ENCODE data around the gene TNN. TPM values are rescaled to one million over a fixed set of nuclear protein-coding genes. Genes with fewer than 3 reads are reported as not detected.

TNN gene
- total and polyA plus RNA-seq, 8 donors: 0.38 to 2.5 (median 1.9) TPM; not detected in 1

- Histone ChIP-seq H3K4me1 (peaks cover 0 to 14% of the 10 kb centered on the region in 2 donors), H3K36me3 (peaks cover 0 to 28% of the 10 kb centered on the region in 2 donors), H3K9me3 (no peaks in the 10 kb centered on the region), H3K27ac (no peak overlapping the region), H3K4me3 (no peak overlapping the region), H3K27me3 (peaks cover 0 to 32% of the 10 kb centered on the region in 2 donors)
- DNase-seq (no peak), ATAC-seq (no peak)
- intact Hi-C loops (cut with DNase I): loop anchor here (2.0 to 10.0 kb wide), 3 partner anchors 66 to 169 kb away; no protein-coding TSS in a partner anchor
- TF ChIP-seq CTCF (IDR thresholded peaks at IDR 0.05): no peak
Observed at GRCh38 chr1:175155936-175156335, 88.3 kb downstream of the TNN start.

- H3K27ac ChIP-seq: no peak overlapping the region
- peaks cover 0 to 20% of the 10 kb centered on the region in 2 donors for H3K27me3 ChIP-seq
- intact Hi-C loops (cut with DNase I): loop anchor here (5.0 to 10.0 kb wide), 2 partner anchors 65 to 168 kb away; no protein-coding TSS in a partner anchor
- H3K4me1 ChIP-seq: peaks cover 0 to 11% of the 10 kb centered on the region in 2 donors
- DNase-seq (no peak), ATAC-seq (no peak)
- no peaks in the 10 kb centered on the region for H3K9me3 ChIP-seq
- TF ChIP-seq CTCF (IDR thresholded peaks at IDR 0.05): no peak
- H3K4me3 ChIP-seq: no peak overlapping the region
- peaks cover 0 to 41% of the 10 kb centered on the region in 2 donors for H3K36me3 ChIP-seq
Observed at GRCh38 chr1:175157200-175157599, 89.6 kb downstream of the TNN start.

- Histone ChIP-seq H3K36me3 (peaks cover 0 to 51% of the 10 kb centered on the region in 2 donors), H3K9me3 (no peaks in the 10 kb centered on the region), H3K4me1 (peaks cover 0 to 9% of the 10 kb centered on the region in 2 donors), H3K27me3 (peaks cover 0 to 12% of the 10 kb centered on the region in 2 donors), H3K4me3 (no peak overlapping the region), H3K27ac (no peak overlapping the region)
- intact Hi-C loops (cut with DNase I): loop anchor here (5.0 to 10.0 kb wide), 2 partner anchors 64 to 167 kb away; no protein-coding TSS in a partner anchor
- ATAC-seq (no peak), DNase-seq (no peak)
- no peak for TF ChIP-seq CTCF (IDR thresholded peaks at IDR 0.05)
Observed at GRCh38 chr1:175158170-175158591, 90.5 kb downstream of the TNN start.

- ATAC-seq (no peak), DNase-seq (peak in 1 of 4 donors; percentile 23)
- Histone ChIP-seq H3K27me3 (no peaks in the 10 kb centered on the region), H3K4me3 (no peak overlapping the region), H3K9me3 (no peaks in the 10 kb centered on the region), H3K4me1 (no peaks in the 10 kb centered on the region), H3K36me3 (peaks cover 0 to 86% of the 10 kb centered on the region in 2 donors), H3K27ac (no peak overlapping the region)
- intact Hi-C loops (cut with DNase I): no loop called here
- TF ChIP-seq CTCF (IDR thresholded peaks at IDR 0.05): no peak
Observed at GRCh38 chr1:175162955-175163354, 95.3 kb downstream of the TNN start.

- intact Hi-C loops (cut with DNase I): no loop called here
- DNase-seq: no peak
- Histone ChIP-seq H3K27ac (no peak overlapping the region), H3K9me3 (no peaks in the 10 kb centered on the region), H3K4me3 (no peak overlapping the region), H3K27me3 (no peaks in the 10 kb centered on the region), H3K4me1 (no peaks in the 10 kb centered on the region), H3K36me3 (peaks cover 0 to 82% of the 10 kb centered on the region in 2 donors)
- ATAC-seq: no peak
- no peak for TF ChIP-seq CTCF (IDR thresholded peaks at IDR 0.05)
Observed at GRCh38 chr1:175163702-175164101, 96.1 kb downstream of the TNN start.

Data from left lung (tissue), 10 donors.